A549 (cell line): ENCODE data around the gene CORO2B.

Experiments used
- CTCF ChIP-seq: fragments of >200 bp; sonication (Bioruptor Twin); formaldehyde crosslinking; IDR thresholded peaks from 3 replicates; pipeline ENCODE4 v1.5.1; 2016
- KDM5A ChIP-seq: fragments of 200-600 bp; sonication (generic); IDR thresholded peaks from 2 replicates; pipeline ENCODE4 v1.6.1; 2016; ENCODE audit warnings: antibody characterized with exemption, mild to moderate bottlenecking
- MYC ChIP-seq: IDR thresholded peaks from 2 replicates; pipeline ENCODE4 v1.6.1; 2012; ENCODE audit warnings: mild to moderate bottlenecking, inconsistent platforms, low read length, improper control_type of control experiment, borderline replicate concordance
- RAD21 ChIP-seq, 2 experiments: fragments of >200 bp in 1 of 2; sonication (Bioruptor Twin) in 1 of 2; formaldehyde crosslinking in 1 of 2; IDR thresholded peaks in 1 of 2; conservative IDR thresholded peaks in 1 of 2; 2 replicates in 1 of 2; 3 replicates in 1 of 2; pipeline ENCODE4 v1.6.1; 2012 to 2018; ENCODE audit warnings: inconsistent platforms in 1 of 2
- SMC3 ChIP-seq: fragments of >200 bp; sonication (Bioruptor Twin); formaldehyde crosslinking; IDR thresholded peaks from 3 replicates; pipeline ENCODE4 v1.6.1; 2018; ENCODE audit warnings: inconsistent platforms

DNA sequence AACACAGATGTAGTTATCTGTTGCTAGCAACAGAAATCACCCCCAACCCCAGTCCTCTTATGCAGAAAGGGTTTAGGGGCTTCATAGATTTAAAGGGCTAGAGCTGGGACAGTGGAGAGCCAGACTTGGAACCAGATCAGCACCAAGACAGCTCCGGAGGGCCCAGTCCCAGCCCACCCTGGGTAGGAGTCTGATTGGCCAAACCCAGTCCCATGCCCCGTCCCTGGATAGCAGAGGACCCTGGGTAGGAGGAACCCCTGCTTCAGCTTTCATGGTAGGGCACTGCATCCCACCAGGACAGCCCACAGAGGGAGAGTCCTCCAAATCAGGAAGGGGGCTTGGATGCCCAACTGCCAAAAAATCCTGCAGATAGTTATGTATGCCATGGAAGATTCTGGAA lies 103.0 kb downstream of the CORO2B start:
- no peak for TF ChIP-seq CTCF
- no peak for TF ChIP-seq RAD21 (conservative IDR thresholded peaks at IDR 0.05 in 1 of 2, IDR thresholded peaks at IDR 0.05 in 1 of 2)
- TF ChIP-seq KDM5A = no peak
- TF ChIP-seq SMC3 = no peak
- TF ChIP-seq MYC = no peak
